SH-SY5Y (cell line): ENCODE results near the gene RFTN1.

Source experiments
- GATA2 ChIP-seq: IDR thresholded peaks from 2 replicates; pipeline ENCODE4 v1.6.1; 2011; ENCODE audit warnings: mild to moderate bottlenecking, low read depth, low read length
- GATA3 ChIP-seq: IDR thresholded peaks from 2 replicates; pipeline ENCODE4 v1.6.1; 2011; ENCODE audit warnings: low read depth, mild to moderate bottlenecking, low read length, moderate library complexity

DNA sequence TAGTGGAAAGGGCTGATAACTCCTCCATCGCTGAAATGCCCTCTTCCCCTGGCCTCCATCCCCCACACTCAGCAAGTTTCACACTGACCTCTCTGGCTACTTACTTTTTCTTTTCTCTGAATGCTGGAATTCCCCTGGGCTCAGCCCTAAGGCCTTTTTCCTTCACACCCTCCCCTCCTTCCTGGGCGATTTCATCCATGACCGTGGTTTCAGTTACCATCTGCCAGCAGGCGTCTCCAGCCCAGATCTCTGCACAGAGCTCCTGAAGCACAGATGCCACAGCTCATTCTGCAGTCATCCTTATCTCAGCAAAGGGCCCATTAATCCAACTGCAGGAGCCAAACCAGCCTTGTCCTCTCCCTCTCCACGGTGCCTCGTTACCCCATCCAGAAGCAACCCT, 114.0 kb downstream of the RFTN1 start:
- TF ChIP-seq GATA3 = no peak
- peak; percentile 33; the same call in 1 of the 2 replicates for TF ChIP-seq GATA2
